ENCODE results near the gene CMIP. TPM values are rescaled to one million over a fixed set of nuclear protein-coding genes. Genes with fewer than 3 reads are reported as not detected.

The CMIP gene
- total RNA-seq, 6 experiments from 2014 or later: 12.2 to 23.0 (median 16.5) TPM

DNA sequence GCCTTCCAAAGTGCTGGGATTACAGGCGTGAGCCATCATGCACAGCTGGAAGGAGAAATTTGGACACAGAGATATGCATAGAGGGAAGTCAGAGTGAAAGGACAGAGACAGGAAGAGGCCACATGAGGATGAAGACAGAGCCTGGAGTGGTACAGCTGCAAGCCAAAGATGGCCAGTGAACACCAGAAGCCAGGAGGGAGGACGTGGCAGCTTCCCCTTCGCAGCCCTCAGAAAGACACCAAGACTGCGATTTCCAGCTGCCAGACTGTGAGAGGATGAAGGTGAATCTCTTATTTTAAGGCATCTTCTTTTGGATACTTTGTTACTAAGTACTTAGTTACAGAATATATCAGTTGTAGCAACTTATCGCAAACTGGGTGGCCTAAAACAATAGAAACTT is 274.0 kb downstream of the CMIP start:
- Histone ChIP-seq H3K27ac (no peak overlapping the region), H3K9me3 (no peaks in the 10 kb centered on the region), H3K4me1 (no peaks in the 10 kb centered on the region), H3K4me3 (no peak overlapping the region), H3K27me3 (no peaks in the 10 kb centered on the region), H3K36me3 (no peaks in the 10 kb centered on the region)
- ATAC-seq: no peak
- peak in 1 of 3 donors; percentile 23 for DNase-seq
- 72% methylated on average over 2 of the region's 5 CpGs for WGBS (ENCODE audit: insufficient coverage, low coverage, low lambda C conversion rate, missing lambda C conversion rate)
- intact Hi-C loops (cut with DNase I): no loop called here
- no peak for TF ChIP-seq POLR2A (IDR thresholded peaks at IDR 0.05)
- TF ChIP-seq, protein P1, sequence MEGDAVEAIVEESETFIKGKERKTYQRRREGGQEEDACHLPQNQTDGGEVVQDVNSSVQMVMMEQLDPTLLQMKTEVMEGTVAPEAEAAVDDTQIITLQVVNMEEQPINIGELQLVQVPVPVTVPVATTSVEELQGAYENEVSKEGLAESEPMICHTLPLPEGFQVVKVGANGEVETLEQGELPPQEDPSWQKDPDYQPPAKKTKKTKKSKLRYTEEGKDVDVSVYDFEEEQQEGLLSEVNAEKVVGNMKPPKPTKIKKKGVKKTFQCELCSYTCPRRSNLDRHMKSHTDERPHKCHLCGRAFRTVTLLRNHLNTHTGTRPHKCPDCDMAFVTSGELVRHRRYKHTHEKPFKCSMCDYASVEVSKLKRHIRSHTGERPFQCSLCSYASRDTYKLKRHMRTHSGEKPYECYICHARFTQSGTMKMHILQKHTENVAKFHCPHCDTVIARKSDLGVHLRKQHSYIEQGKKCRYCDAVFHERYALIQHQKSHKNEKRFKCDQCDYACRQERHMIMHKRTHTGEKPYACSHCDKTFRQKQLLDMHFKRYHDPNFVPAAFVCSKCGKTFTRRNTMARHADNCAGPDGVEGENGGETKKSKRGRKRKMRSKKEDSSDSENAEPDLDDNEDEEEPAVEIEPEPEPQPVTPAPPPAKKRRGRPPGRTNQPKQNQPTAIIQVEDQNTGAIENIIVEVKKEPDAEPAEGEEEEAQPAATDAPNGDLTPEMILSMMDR (IDR thresholded peaks at IDR 0.05): no peak

DNA sequence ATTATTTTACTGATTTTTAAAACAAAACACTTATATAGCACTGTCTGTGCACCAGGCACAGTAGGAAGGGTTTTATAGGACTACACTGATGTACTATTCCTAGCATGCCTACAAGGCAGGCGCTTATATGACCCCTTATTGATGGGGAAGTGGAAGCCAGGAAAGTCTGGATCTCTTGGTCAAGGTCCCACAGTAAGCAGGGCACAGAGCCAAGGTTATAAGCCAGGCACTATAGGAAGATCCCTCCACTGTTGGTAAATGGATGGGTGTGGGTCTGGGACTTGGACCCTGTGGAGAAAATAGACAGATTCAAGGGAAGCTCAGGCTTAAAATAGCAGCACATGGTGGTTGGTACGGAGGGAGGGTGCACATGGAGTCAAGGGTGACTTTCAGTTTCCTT is 275.4 kb downstream of the CMIP start:
- TF ChIP-seq POLR2A (IDR thresholded peaks at IDR 0.05): no peak
- TF ChIP-seq, protein P1 (IDR thresholded peaks at IDR 0.05): no peak
- 100% methylated on average over 2 of the region's 2 CpGs for WGBS (ENCODE audit: insufficient coverage, low coverage, low lambda C conversion rate, missing lambda C conversion rate)
- no peaks in the 10 kb centered on the region for H3K36me3 ChIP-seq
- H3K4me3 ChIP-seq: no peak overlapping the region
- intact Hi-C loops (cut with DNase I): loop anchor here in 1 of 2 donors (5.0 kb wide), 1 partner anchor 103 kb away; no protein-coding TSS in a partner anchor
- DNase-seq (no peak), ATAC-seq (no peak)
- no peaks in the 10 kb centered on the region for H3K4me1 ChIP-seq
- H3K27me3 ChIP-seq: no peaks in the 10 kb centered on the region
- H3K9me3 ChIP-seq: no peaks in the 10 kb centered on the region
- no peak overlapping the region for H3K27ac ChIP-seq

DNA sequence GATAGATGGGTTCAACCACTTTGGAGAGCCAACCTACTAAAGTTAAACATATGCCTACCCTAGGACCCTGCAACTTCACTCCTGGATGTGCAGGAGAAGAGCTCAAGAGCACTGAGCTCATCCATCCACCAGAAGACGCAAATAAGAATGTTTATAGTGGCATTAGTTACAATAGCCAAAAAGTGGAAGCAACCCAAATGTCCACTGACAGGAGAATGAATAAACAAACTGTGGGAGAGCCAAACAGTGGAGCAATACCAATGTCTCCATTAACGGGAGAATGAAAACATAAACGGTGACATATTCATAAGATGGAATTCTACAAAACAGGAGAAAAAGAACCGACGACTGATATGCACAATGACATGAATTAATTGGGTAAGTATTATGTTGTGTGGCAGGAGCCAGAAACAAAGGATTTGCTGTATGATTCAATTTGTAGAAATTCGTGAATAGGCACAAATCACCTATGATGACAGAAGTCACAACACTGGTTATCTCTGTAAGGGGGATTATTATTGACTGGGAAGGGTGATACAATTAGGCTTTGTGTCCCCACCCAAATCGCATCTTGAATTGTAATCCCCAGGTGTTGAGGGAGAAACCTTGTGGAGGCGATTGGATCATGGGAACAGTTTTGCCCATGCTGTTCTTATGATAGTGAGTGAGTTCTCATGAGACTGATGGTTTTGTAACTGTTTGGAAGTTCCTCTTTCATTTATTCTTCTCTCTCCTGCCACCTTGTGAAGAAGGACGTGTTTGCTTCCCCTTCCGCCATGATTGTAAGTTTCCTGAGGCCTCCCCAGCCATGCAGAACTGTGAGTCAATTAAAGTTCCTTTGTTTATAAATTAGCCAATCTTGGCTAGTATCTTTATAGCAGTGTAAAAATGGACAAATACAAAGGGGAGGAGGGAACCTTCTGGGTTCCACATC is 276.6 kb downstream of the CMIP start:
- TF ChIP-seq, protein P1 (IDR thresholded peaks at IDR 0.05): no peak
- intact Hi-C loops (cut with DNase I): loop anchor here in 1 of 2 donors (5.0 kb wide), 1 partner anchor 104 kb away; no protein-coding TSS in a partner anchor
- H3K4me3 ChIP-seq: no peak overlapping the region
- ATAC-seq (no peak), DNase-seq (no peak)
- 55% methylated on average over 8 of the region's 10 CpGs for WGBS (ENCODE audit: insufficient coverage, low coverage, low lambda C conversion rate, missing lambda C conversion rate)
- H3K27me3 ChIP-seq: no peaks in the 10 kb centered on the region
- H3K4me1 ChIP-seq: no peaks in the 10 kb centered on the region
- H3K27ac ChIP-seq: no peak overlapping the region
- H3K9me3 ChIP-seq: no peaks in the 10 kb centered on the region
- H3K36me3 ChIP-seq: no peaks in the 10 kb centered on the region

DNA sequence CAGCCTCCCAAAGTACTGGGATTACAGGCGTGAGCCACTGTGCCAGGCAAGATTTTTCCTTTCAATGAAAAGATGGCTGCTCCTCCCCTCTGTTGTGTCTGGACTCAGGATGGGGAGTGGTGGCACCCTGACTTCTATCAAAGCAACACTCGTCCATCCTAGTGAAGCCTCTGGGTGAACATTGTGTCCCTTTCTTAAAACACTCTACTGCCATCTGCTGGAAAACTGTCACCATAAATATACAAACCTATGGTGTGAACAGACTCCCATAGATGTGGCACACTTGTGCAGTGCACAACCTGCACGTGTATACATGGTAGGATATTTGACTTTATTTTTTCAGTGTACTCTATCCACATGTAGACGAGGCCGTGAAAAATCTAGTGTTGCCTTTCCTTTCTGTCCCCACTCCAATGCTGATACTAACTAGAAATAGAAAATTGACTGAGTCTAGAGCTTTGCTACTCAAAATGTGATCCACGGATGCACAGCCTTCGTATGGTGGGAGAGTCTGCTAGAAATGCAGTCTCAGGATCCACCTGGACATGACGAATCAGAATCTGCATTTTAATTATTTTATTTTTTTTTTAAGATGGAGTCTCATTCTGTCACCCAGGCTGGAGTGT is 278.6 kb downstream of the CMIP start:
- 19% methylated on average over 8 of the region's 8 CpGs for WGBS (ENCODE audit: insufficient coverage, low coverage, low lambda C conversion rate, missing lambda C conversion rate)
- Histone ChIP-seq H3K36me3 (no peaks in the 10 kb centered on the region), H3K4me3 (no peak overlapping the region), H3K27ac (no peak overlapping the region), H3K4me1 (no peaks in the 10 kb centered on the region), H3K27me3 (no peaks in the 10 kb centered on the region), H3K9me3 (no peaks in the 10 kb centered on the region)
- intact Hi-C loops (cut with DNase I): loop anchor here in 1 of 2 donors (5.0 kb wide), 1 partner anchor 106 kb away; no protein-coding TSS in a partner anchor
- TF ChIP-seq, protein P1 (IDR thresholded peaks at IDR 0.05): peak; percentile 71 to 84 (median 73)
- TF ChIP-seq POLR2A (IDR thresholded peaks at IDR 0.05): no peak
- no peak for DNase-seq
- peak; percentile 95 to 98 (median 96) for ATAC-seq

All from right lobe of liver (tissue), 6 donors.